ENCODE measurements around the gene EHD3.

DNA sequence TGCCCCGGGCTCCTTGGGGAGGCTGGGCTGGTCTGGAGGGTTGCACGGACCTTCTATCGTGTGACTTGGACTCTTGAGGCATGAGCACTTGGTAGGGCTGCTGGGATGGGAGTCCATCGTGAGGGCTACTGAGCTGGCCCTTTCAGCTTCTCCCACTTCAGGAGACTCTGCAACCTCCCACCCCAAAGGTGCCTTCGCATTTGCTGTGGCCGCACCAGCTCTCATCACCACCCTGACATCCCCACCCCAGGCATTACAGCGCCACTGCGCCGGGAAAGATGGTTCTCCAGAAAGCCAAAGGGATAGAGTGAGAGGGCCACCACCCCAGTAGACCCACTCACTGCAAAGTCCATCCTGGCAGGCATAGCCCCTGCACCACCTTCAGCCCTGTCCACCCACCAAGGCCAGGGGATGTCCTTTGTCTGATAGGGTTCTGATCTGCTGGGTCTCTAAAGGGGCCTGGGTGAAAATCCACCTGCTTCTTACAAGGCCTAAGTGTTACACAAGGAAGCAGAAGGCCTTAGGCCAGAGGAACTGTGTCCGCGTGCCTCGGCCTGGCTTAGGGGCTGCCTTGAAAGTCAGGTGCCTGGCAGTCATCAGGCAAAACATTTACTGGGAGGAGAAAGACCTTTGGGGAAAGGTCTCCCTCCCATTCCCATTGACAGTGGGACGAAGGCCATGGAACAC is 5.1 kb downstream of the EHD3 start:
- TF ChIP-seq EGR1 (IDR thresholded peaks at IDR 0.05; ENCODE audit: borderline replicate concordance in 1 of 2, low read depth in 2 of 2, low read length in 2 of 2) (no peak), TCF3 (IDR thresholded peaks at IDR 0.05; ENCODE audit: borderline replicate concordance, insufficient read depth, low read depth, low read length) (no peak), KDM1A (IDR thresholded peaks at IDR 0.05; ENCODE audit: borderline replicate concordance) (no peak), GABPA (IDR thresholded peaks at IDR 0.05; ENCODE audit: low read depth) (no peak), ZNF24 (IDR thresholded peaks at IDR 0.05) (no peak), SREBF1 (IDR thresholded peaks at IDR 0.05; ENCODE audit: low read length) (no peak), TAF1 (IDR thresholded peaks at IDR 0.05; ENCODE audit: borderline replicate concordance, low read depth, low read length) (no peak), EZH2 (IDR thresholded peaks at IDR 0.05; ENCODE audit: borderline replicate concordance, control insufficient read depth, low read depth, low read length) (no peak)
- TF ChIP-seq, protein P1, sequence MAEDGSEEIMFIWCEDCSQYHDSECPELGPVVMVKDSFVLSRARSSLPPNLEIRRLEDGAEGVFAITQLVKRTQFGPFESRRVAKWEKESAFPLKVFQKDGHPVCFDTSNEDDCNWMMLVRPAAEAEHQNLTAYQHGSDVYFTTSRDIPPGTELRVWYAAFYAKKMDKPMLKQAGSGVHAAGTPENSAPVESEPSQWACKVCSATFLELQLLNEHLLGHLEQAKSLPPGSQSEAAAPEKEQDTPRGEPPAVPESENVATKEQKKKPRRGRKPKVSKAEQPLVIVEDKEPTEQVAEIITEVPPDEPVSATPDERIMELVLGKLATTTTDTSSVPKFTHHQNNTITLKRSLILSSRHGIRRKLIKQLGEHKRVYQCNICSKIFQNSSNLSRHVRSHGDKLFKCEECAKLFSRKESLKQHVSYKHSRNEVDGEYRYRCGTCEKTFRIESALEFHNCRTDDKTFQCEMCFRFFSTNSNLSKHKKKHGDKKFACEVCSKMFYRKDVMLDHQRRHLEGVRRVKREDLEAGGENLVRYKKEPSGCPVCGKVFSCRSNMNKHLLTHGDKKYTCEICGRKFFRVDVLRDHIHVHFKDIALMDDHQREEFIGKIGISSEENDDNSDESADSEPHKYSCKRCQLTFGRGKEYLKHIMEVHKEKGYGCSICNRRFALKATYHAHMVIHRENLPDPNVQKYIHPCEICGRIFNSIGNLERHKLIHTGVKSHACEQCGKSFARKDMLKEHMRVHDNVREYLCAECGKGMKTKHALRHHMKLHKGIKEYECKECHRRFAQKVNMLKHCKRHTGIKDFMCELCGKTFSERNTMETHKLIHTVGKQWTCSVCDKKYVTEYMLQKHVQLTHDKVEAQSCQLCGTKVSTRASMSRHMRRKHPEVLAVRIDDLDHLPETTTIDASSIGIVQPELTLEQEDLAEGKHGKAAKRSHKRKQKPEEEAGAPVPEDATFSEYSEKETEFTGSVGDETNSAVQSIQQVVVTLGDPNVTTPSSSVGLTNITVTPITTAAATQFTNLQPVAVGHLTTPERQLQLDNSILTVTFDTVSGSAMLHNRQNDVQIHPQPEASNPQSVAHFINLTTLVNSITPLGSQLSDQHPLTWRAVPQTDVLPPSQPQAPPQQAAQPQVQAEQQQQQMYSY (CRISPR knock-in tag; IDR thresholded peaks at IDR 0.05), result no peak
- TF ChIP-seq, protein P2, sequence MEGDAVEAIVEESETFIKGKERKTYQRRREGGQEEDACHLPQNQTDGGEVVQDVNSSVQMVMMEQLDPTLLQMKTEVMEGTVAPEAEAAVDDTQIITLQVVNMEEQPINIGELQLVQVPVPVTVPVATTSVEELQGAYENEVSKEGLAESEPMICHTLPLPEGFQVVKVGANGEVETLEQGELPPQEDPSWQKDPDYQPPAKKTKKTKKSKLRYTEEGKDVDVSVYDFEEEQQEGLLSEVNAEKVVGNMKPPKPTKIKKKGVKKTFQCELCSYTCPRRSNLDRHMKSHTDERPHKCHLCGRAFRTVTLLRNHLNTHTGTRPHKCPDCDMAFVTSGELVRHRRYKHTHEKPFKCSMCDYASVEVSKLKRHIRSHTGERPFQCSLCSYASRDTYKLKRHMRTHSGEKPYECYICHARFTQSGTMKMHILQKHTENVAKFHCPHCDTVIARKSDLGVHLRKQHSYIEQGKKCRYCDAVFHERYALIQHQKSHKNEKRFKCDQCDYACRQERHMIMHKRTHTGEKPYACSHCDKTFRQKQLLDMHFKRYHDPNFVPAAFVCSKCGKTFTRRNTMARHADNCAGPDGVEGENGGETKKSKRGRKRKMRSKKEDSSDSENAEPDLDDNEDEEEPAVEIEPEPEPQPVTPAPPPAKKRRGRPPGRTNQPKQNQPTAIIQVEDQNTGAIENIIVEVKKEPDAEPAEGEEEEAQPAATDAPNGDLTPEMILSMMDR (IDR thresholded peaks at IDR 0.05 in 2 of 3, conservative IDR thresholded peaks at IDR 0.05 in 1 of 3; ENCODE audit: control insufficient read depth in 2 of 3, extremely low read depth in 1 of 3, insufficient read depth in 1 of 3, low read depth in 3 of 3, low read length in 3 of 3), result no peak
- TF ChIP-seq, protein P3, sequence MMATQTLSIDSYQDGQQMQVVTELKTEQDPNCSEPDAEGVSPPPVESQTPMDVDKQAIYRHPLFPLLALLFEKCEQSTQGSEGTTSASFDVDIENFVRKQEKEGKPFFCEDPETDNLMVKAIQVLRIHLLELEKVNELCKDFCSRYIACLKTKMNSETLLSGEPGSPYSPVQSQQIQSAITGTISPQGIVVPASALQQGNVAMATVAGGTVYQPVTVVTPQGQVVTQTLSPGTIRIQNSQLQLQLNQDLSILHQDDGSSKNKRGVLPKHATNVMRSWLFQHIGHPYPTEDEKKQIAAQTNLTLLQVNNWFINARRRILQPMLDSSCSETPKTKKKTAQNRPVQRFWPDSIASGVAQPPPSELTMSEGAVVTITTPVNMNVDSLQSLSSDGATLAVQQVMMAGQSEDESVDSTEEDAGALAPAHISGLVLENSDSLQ (IDR thresholded peaks at IDR 0.05), result no peak
